Gastrocnemius medialis (tissue), 4 donors: ENCODE measurements around the gene C20orf96. TPM values are rescaled to one million over a fixed set of nuclear protein-coding genes. Genes with fewer than 3 reads are reported as not detected.

ENCODE experiments used
- ATAC-seq, 2 donors: fragments of 150-250 bp; one replicate each; pipeline ENCODE4 v1.9.1; 2016
- DNase-seq, 2 donors: peaks; one replicate each; pipeline ENCODE4 v3.0.0-alpha.2; 2019
- H3K27ac ChIP-seq, 4 donors: fragments of 200-600 bp; sonication (generic); 1 replicate in 1 of 4; 2 replicates in 3 of 4; pipeline ENCODE4 v1.5.1; 2016 to 2018; ENCODE audit warnings: mild to moderate bottlenecking in 2 of 4, moderate library complexity in 1 of 4
- H3K27me3 ChIP-seq, 3 donors: fragments of 200-600 bp; sonication (generic) in 2 of 3; 1 replicate in 1 of 3; 2 replicates in 2 of 3; pipeline versions ENCODE4 v1.5.1 to v1.6.0; 2016 to 2019; ENCODE audit warnings: mild to moderate bottlenecking in 1 of 3, moderate library complexity in 1 of 3
- H3K36me3 ChIP-seq, 2 donors: fragments of 200-600 bp; sonication (generic) in 1 of 2; one replicate each; pipeline ENCODE4 v1.5.1; 2017 to 2018
- H3K4me1 ChIP-seq, 2 donors: fragments of 200-600 bp; sonication (generic) in 1 of 2; one replicate each; pipeline ENCODE4 v1.5.1; 2016 to 2017; ENCODE audit warnings: mild to moderate bottlenecking in 2 of 2
- H3K4me3 ChIP-seq, 4 donors: fragments of 200-600 bp; sonication (generic) in 3 of 4; 1 replicate in 1 of 4; 2 replicates in 3 of 4; pipeline ENCODE4 v1.5.1; 2016 to 2019; ENCODE audit warnings: mild to moderate bottlenecking in 2 of 4
- H3K9me3 ChIP-seq, 3 donors: fragments of 200-600 bp; sonication (generic) in 2 of 3; 1 replicate in 1 of 3; 2 replicates in 2 of 3; pipeline ENCODE4 v1.5.1; 2016 to 2019
- POLR2A ChIP-seq, 2 donors: fragments of 450-650 bp; IDR thresholded peaks; one replicate each; pipeline ENCODE4 v1.6.1; 2017; ENCODE audit warnings: antibody characterized with exemption in 2 of 2, mild to moderate bottlenecking in 2 of 2, moderate library complexity in 2 of 2
- in situ Hi-C, 4 donors: fragments of 200-750 bp; cut with MboI; loops; one replicate each; pipeline versions ENCODE4 v1.15.0 to v1.8.0; 2017; ENCODE audit warnings: low sequenced_read_pairs in 4 of 4
- intact Hi-C: fragments of 100-400 bp; cut with DNase I; formaldehyde crosslinking; loops from one replicate; pipeline ENCODE4 v1.15.1; 2023; ENCODE audit warnings: low total_unique reads
- total RNA-seq, 4 donors: library from RNA; depleted of rRNA; stranded (reverse); fragments of >200 nt; gene quantifications; one replicate each; pipeline versions ENCODE4 v1.1.0 to v1.2.3, GENCODE V29; 2016
- TF ChIP-seq, protein P1 (sequence below), 5 experiments: fragments of 450-650 bp in 3 of 5; fragments of 200-600 bp in 2 of 5; sonication (generic) in 2 of 5; IDR thresholded peaks in 4 of 5; conservative IDR thresholded peaks in 1 of 5; 1 replicate in 4 of 5; 2 replicates in 1 of 5; pipeline ENCODE4 v1.5.1; 2016 to 2019; ENCODE audit warnings: antibody characterized with exemption in 5 of 5, mild to moderate bottlenecking in 3 of 5, moderate library complexity in 3 of 5

The C20orf96 gene
- total RNA-seq, 4 donors from 2014 or later, result 0.19 to 1.5 (median 0.58) TPM; not detected in 1

DNA sequence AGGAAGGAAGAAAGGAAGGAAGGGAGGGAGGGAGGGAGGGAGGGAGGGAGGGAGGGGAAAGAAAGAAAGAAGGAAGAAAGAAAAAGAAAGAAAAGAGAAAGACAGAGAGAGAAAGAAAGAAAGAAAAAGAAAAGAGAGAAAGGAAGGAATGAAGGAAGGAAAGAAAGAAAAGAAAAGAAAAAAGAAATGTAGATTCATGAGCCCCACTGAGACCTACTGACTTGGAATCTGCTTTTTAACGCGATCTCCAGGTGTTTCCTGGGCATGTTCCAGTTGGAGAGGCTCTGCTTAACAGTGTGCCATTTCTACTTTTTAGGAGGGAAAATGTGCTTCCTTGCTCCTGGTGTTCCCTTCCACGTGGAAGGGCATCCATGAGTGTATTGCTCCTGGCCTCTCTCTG is 16.7 kb downstream of the C20orf96 start:
- Histone ChIP-seq H3K27me3 (no peaks in the 10 kb centered on the region), H3K9me3 (no peaks in the 10 kb centered on the region), H3K4me1 (no peaks in the 10 kb centered on the region), H3K36me3 (peaks cover 0 to 12% of the 10 kb centered on the region in 2 donors), H3K4me3 (no peak overlapping the region), H3K27ac (no peak overlapping the region)
- DNase-seq (no peak), ATAC-seq (no peak)
- in situ Hi-C loops (no loop called here), intact Hi-C loops (no loop called here)
- no peak for TF ChIP-seq POLR2A (IDR thresholded peaks at IDR 0.05)
- TF ChIP-seq, protein P1, sequence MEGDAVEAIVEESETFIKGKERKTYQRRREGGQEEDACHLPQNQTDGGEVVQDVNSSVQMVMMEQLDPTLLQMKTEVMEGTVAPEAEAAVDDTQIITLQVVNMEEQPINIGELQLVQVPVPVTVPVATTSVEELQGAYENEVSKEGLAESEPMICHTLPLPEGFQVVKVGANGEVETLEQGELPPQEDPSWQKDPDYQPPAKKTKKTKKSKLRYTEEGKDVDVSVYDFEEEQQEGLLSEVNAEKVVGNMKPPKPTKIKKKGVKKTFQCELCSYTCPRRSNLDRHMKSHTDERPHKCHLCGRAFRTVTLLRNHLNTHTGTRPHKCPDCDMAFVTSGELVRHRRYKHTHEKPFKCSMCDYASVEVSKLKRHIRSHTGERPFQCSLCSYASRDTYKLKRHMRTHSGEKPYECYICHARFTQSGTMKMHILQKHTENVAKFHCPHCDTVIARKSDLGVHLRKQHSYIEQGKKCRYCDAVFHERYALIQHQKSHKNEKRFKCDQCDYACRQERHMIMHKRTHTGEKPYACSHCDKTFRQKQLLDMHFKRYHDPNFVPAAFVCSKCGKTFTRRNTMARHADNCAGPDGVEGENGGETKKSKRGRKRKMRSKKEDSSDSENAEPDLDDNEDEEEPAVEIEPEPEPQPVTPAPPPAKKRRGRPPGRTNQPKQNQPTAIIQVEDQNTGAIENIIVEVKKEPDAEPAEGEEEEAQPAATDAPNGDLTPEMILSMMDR (IDR thresholded peaks at IDR 0.05 in 4 of 5, conservative IDR thresholded peaks at IDR 0.05 in 1 of 5), result no peak

DNA sequence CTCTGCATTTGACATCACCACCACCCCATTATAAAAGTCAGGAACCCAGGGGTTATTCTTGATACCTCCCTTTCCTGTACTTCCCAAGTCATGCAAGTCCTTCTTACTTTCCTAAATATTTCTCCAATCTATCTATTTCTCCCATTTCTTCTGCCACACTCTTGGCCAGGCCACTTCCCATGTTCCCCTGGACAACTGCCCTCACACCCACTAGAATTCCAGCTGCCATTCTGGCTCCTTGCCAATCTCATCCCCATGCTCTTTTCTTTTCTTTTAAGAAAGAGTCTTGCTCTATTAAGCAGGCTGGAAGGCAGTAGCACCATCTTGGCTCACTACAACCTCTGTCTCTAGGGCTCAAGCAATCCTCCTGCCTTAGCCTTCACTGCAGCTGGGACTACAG is 17.8 kb downstream of the C20orf96 start:
- H3K4me1 ChIP-seq, result no peaks in the 10 kb centered on the region
- no peak overlapping the region for H3K27ac ChIP-seq
- H3K9me3 ChIP-seq, result no peaks in the 10 kb centered on the region
- intact Hi-C loops (no loop called here), in situ Hi-C loops (no loop called here)
- ATAC-seq (no peak), DNase-seq (no peak)
- H3K36me3 ChIP-seq, result peaks cover 0 to 12% of the 10 kb centered on the region in 2 donors
- no peak for TF ChIP-seq POLR2A (IDR thresholded peaks at IDR 0.05)
- TF ChIP-seq, protein P1 (IDR thresholded peaks at IDR 0.05 in 4 of 5, conservative IDR thresholded peaks at IDR 0.05 in 1 of 5), result no peak
- no peak overlapping the region for H3K4me3 ChIP-seq
- H3K27me3 ChIP-seq, result no peaks in the 10 kb centered on the region

DNA sequence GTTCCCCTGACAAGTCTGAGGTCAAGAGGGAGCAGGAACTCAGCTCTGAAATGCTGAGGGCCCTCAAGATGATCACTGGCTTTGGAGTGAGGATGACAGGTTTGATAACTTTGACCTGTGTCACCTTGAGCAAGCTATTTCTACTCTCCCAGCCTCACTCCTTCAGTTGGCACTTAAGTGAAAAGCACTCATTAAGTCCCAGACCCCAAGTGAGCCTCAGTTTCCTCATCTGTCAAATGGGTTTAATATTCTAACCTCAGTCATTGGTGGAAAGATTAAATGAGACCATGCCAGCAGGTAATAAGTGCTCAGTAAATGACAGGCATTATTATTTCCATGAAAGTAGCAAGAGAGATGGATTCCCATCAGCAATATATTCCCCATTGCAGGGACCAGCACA is 19.0 kb downstream of the C20orf96 start:
- TF ChIP-seq POLR2A (IDR thresholded peaks at IDR 0.05), result no peak
- TF ChIP-seq, protein P1 (IDR thresholded peaks at IDR 0.05 in 4 of 5, conservative IDR thresholded peaks at IDR 0.05 in 1 of 5), result no peak
- intact Hi-C loops (no loop called here), in situ Hi-C loops (no loop called here)
- DNase-seq (no peak), ATAC-seq (no peak)
- Histone ChIP-seq H3K27ac (no peak overlapping the region), H3K4me1 (no peaks in the 10 kb centered on the region), H3K27me3 (no peaks in the 10 kb centered on the region), H3K36me3 (peaks cover 0 to 6% of the 10 kb centered on the region in 2 donors), H3K9me3 (no peaks in the 10 kb centered on the region), H3K4me3 (no peak overlapping the region)

DNA sequence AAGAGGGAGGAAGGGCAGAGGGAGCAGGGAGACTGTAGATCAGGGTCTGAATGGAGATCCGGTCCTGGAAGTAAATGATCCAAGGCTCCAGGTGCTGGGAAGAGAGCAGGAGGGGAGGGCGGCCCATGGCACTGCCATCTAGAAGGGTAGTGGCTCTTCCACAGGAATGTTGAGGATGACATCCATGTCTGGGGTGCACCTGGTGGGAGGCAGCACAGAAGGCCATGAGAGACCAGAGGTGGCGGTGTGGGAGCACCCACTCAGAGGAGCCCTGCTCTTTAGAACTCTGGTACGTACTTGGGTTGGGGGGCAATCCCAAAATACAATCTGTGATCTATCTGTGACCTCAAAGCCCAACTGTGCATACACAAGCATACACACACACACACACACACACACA is 19.5 kb downstream of the C20orf96 start:
- Histone ChIP-seq H3K4me1 (no peaks in the 10 kb centered on the region), H3K36me3 (peaks cover 0 to 1% of the 10 kb centered on the region in 2 donors), H3K9me3 (no peaks in the 10 kb centered on the region), H3K27ac (no peak overlapping the region), H3K27me3 (no peaks in the 10 kb centered on the region), H3K4me3 (no peak overlapping the region)
- intact Hi-C loops, result no loop called here
- in situ Hi-C loops, result no loop called here
- ATAC-seq (no peak), DNase-seq (no peak)
- no peak for TF ChIP-seq POLR2A (IDR thresholded peaks at IDR 0.05)
- TF ChIP-seq, protein P1 (IDR thresholded peaks at IDR 0.05 in 4 of 5, conservative IDR thresholded peaks at IDR 0.05 in 1 of 5), result no peak

DNA sequence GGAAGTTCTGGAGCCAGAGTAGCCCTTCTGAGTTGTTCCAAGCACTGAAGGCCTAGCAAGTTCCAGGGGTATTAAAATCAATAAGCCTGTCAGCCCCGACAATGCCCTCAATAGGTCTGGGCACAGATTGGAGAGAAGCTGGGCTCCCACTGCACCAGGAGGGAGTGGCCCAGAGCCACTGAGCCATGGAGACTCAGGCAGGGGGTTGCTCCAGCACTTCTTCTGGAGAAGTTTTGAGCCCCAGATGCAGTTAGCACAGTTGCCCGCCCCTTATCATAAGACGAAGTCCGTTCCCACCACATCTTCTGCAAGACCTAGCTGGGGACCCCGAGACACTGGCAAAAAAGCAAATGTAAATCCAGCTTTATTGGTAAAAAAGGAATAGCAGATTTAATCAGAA is 20.0 kb downstream of the C20orf96 start:
- intact Hi-C loops (no loop called here), in situ Hi-C loops (no loop called here)
- Histone ChIP-seq H3K27ac (no peak overlapping the region), H3K4me1 (no peaks in the 10 kb centered on the region), H3K36me3 (no peaks in the 10 kb centered on the region), H3K9me3 (no peaks in the 10 kb centered on the region), H3K4me3 (no peak overlapping the region), H3K27me3 (no peaks in the 10 kb centered on the region)
- DNase-seq (no peak), ATAC-seq (no peak)
- no peak for TF ChIP-seq POLR2A (IDR thresholded peaks at IDR 0.05)
- TF ChIP-seq, protein P1 (IDR thresholded peaks at IDR 0.05 in 4 of 5, conservative IDR thresholded peaks at IDR 0.05 in 1 of 5), result no peak
